OCI-LY3 (cell line): Measurements from ENCODE around the gene ZNF839.
"Not testable (repeated sequence)": the region's sequence is repeated elsewhere in the genome, so short reads cannot be mapped to it uniquely, and the experiment has no call there.

ENCODE experiments used
- H2AFZ ChIP-seq: fragments of 200-600, 300-600 bp; shearing (Covaris generic); 2 replicates; pipeline ENCODE4 v1.6.0; 2014; ENCODE audit warnings: antibody characterized with exemption, low read depth, low read length
- H3K27ac ChIP-seq: fragments of 200-600, 300-600 bp; sonication (generic); 2 replicates; pipeline ENCODE4 v1.5.1; 2014; ENCODE audit warnings: mild to moderate bottlenecking, low read length, moderate library complexity, mixed read lengths
- H3K27me3 ChIP-seq: fragments of 200-600, 300-600 bp; sonication (generic); 2 replicates; pipeline ENCODE4 v1.6.1; 2014; ENCODE audit warnings: low read depth, low read length, mixed read lengths
- H3K36me3 ChIP-seq: fragments of 200-600, 300-600 bp; sonication (generic); replicated peaks from 2 replicates; pipeline ENCODE3; 2014; ENCODE audit warnings: low read depth, low read length, mixed read lengths
- H3K4me1 ChIP-seq: fragments of 300-600, 200-600 bp; sonication (generic); 2 replicates; pipeline ENCODE4 v1.6.1; 2014; ENCODE audit warnings: low read length, mixed read lengths
- H3K4me2 ChIP-seq: fragments of 200-600, 300-600 bp; sonication (generic); 2 replicates; pipeline ENCODE4 v1.6.1; 2014; ENCODE audit warnings: low read length, mixed read lengths
- H3K4me3 ChIP-seq: fragments of 300-600, 200-600 bp; sonication (generic); 2 replicates; pipeline ENCODE4 v1.5.1; 2014; ENCODE audit warnings: antibody characterized with exemption, mild to moderate bottlenecking, low read length, moderate library complexity
- H3K79me2 ChIP-seq: fragments of 300-600, 200-600 bp; shearing (Covaris generic); 2 replicates; pipeline ENCODE4 v1.6.1; 2014; ENCODE audit warnings: mild to moderate bottlenecking, low read length, mixed read lengths
- H3K9ac ChIP-seq: fragments of 300-600, 200-600 bp; shearing (Covaris generic); 2 replicates; pipeline ENCODE4 v1.6.0; 2014; ENCODE audit warnings: mild to moderate bottlenecking, low read length, moderate library complexity
- H3K9me3 ChIP-seq: fragments of 200-600, 300-600 bp; shearing (Covaris generic); 2 replicates; pipeline ENCODE4 v1.6.1; 2014; ENCODE audit warnings: low read length, mixed read lengths; ENCODE audit not compliant: insufficient read depth
- H4K20me1 ChIP-seq: fragments of 200-600, 300-600 bp; sonication (generic); 2 replicates; pipeline ENCODE4 v1.6.1; 2016; ENCODE audit warnings: low read length, mixed read lengths; ENCODE audit not compliant: insufficient read depth
- CTCF ChIP-seq: fragments of 200-600, 300-600 bp; sonication (generic); IDR thresholded peaks from 2 replicates; pipeline ENCODE4 v1.5.1; 2014; ENCODE audit warnings: antibody characterized with exemption, low read length, low read depth
- EZH2phosphoT487 ChIP-seq: fragments of 200-600 bp; shearing (Covaris generic); IDR thresholded peaks from 2 replicates; pipeline ENCODE4 v1.6.1; 2018; ENCODE audit warnings: antibody characterized with exemption, mixed run types, low read depth

The ZNF839 gene

GRCh38 chr14:102351023-102351422, 31.5 kb downstream of the ZNF839 start:
- Histone ChIP-seq H3K9me3 (no peaks in the 10 kb centered on the region), H3K9ac (no peak overlapping the region), H3K36me3 (peaks cover 45% of the 10 kb centered on the region), H3K4me1 (no peaks in the 10 kb centered on the region), H2AFZ (no peak overlapping the region), H3K4me2 (no peak overlapping the region), H3K27ac (no peak overlapping the region), H3K27me3 (no peaks in the 10 kb centered on the region), H3K4me3 (no peak overlapping the region), H3K79me2 (no peaks in the 10 kb centered on the region), H4K20me1 (no peaks in the 10 kb centered on the region)
- no peak for TF ChIP-seq CTCF
- TF ChIP-seq EZH2phosphoT487: no peak

GRCh38 chr14:102351593-102351992, 32.0 kb downstream of the ZNF839 start:
- H3K79me2 ChIP-seq, H3K4me1 ChIP-seq, H3K4me2 ChIP-seq, H2AFZ ChIP-seq, H3K27ac ChIP-seq, H3K4me3 ChIP-seq, H3K9ac ChIP-seq, H3K9me3 ChIP-seq, H4K20me1 ChIP-seq, H3K27me3 ChIP-seq: not testable (repeated sequence)
- H3K36me3 ChIP-seq: peaks cover 49% of the 10 kb centered on the region

- no peak overlapping the region for H3K27ac ChIP-seq
- H2AFZ ChIP-seq: no peak overlapping the region
- H4K20me1 ChIP-seq: no peaks in the 10 kb centered on the region
- no peak overlapping the region for H3K4me2 ChIP-seq
- TF ChIP-seq CTCF (no peak), EZH2phosphoT487 (no peak)
- H3K4me1 ChIP-seq: no peaks in the 10 kb centered on the region
- peaks cover 52% of the 10 kb centered on the region for H3K36me3 ChIP-seq
- H3K79me2 ChIP-seq: no peaks in the 10 kb centered on the region
- H3K4me3 ChIP-seq: no peak overlapping the region
- no peak overlapping the region for H3K9ac ChIP-seq
- no peaks in the 10 kb centered on the region for H3K9me3 ChIP-seq
- H3K27me3 ChIP-seq: no peaks in the 10 kb centered on the region
Measured at GRCh38 chr14:102352213-102352612, 32.7 kb downstream of the ZNF839 start.

GRCh38 chr14:102353126-102353619, 33.6 kb downstream of the ZNF839 start:
- Histone ChIP-seq H3K79me2 (no peaks in the 10 kb centered on the region), H3K36me3 (peaks cover 56% of the 10 kb centered on the region), H3K27me3 (no peaks in the 10 kb centered on the region), H3K9ac (no peak overlapping the region), H3K9me3 (no peaks in the 10 kb centered on the region), H2AFZ (no peak overlapping the region), H4K20me1 (no peaks in the 10 kb centered on the region), H3K4me2 (no peak overlapping the region), H3K4me3 (no peak overlapping the region), H3K4me1 (no peaks in the 10 kb centered on the region), H3K27ac (no peak overlapping the region)
- no peak for TF ChIP-seq CTCF

GRCh38 chr14:102356280-102356679, 36.7 kb downstream of the ZNF839 start:
- Histone ChIP-seq H3K27ac (no peak overlapping the region), H3K4me1 (no peaks in the 10 kb centered on the region), H3K9ac (no peak overlapping the region), H4K20me1 (no peaks in the 10 kb centered on the region), H3K79me2 (no peaks in the 10 kb centered on the region), H3K9me3 (no peaks in the 10 kb centered on the region), H3K27me3 (no peaks in the 10 kb centered on the region), H3K4me2 (no peak overlapping the region), H3K4me3 (no peak overlapping the region), H3K36me3 (peaks cover 33% of the 10 kb centered on the region), H2AFZ (no peak overlapping the region)
- TF ChIP-seq EZH2phosphoT487: no peak
- no peak for TF ChIP-seq CTCF
